T-helper 2 cell treated with Interferon-gamma antibody and Interleukin-4, amounts not matched to agents 5 μg/mL and 100 μg/mL, for 36 hours (primary cell): ENCODE results near the gene EXD3.

Experiments
- DNase-seq: peaks from one replicate; pipeline ENCODE4 v3.0.0; 2021; ENCODE audit warnings: low spot score
- H3K27ac Mint-ChIP-seq: one replicate; pipeline ENCODE4 v1.8.0; 2021; ENCODE audit warnings: mild to moderate bottlenecking, mixed read lengths
- H3K27me3 Mint-ChIP-seq: one replicate; pipeline ENCODE4 v1.8.0; 2021; ENCODE audit warnings: low read depth, mixed read lengths
- H3K36me3 Mint-ChIP-seq: one replicate; pipeline ENCODE4 v1.8.0; 2021; ENCODE audit warnings: low read depth, mixed read lengths
- H3K4me1 Mint-ChIP-seq: one replicate; pipeline ENCODE4 v1.8.0; 2021; ENCODE audit warnings: low read depth, mixed read lengths
- H3K4me3 Mint-ChIP-seq: one replicate; pipeline ENCODE4 v1.8.0; 2022; ENCODE audit warnings: mild to moderate bottlenecking, moderate library complexity, mixed read lengths
- H3K9me3 Mint-ChIP-seq: one replicate; pipeline ENCODE4 v1.8.0; 2021; ENCODE audit warnings: mixed read lengths

EXD3 gene

DNA sequence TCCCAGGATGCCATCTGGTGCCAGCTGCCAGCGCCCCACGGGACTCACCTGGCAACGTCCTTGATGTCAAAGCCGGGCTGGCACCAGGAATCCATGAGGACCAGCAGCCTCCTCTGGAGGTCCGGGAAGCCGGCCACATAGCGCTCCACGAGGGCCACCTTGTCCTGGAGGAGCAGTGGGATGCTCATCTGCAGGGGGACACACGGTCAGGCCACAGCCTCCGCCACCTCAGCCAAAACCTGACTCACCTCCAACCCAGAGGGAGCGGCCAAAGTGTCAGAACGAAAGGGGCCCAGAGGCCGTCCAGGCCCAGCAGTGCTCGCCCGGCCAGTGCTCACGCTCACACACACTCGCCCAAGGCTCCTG, 56.5 kb downstream of the EXD3 start:
- Mint-ChIP-seq H3K9me3 (peaks cover 4% of the 10 kb centered on the region), H3K27ac (no peak overlapping the region), H3K27me3 (peaks cover 2% of the 10 kb centered on the region), H3K36me3 (no peaks in the 10 kb centered on the region), H3K4me1 (no peaks in the 10 kb centered on the region), H3K4me3 (no peak overlapping the region)
- DNase-seq: no peak

DNA sequence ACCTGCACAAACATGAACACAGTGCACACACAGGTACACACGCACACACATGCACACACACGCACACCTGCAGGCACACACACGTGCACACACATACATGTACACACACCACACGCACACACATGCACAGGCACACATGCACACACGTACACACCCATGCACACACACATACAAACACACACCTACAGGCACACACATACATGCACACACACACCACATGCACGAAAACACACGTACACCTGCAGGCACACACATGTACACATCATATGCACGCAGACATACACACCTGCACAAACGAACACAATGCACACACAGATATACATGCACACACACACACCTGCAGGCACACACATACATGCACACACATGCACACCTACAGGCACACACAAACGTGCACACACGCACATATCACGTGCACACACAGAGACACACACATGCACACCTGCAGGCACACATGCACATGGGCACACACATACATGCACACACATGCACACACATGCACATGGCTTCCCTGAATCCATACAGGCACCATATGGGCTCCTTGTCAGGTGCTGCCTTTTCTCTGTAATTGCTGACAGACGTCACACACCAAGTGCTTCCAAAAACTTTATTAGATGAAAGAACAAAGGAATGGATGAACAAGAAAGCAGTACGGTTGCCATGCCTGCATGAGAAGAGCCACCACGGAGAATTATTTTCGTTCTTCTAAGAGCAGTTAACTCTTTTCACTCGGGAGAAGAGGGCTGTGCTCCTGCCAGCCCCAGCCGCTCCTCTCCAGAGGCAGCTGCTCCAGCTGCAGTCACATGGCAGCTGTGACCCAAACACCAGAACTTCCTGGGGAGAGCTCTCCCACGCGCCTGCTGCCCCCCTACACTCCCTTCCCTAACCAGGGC, 57.2 kb downstream of the EXD3 start:
- H3K27me3 Mint-ChIP-seq: peaks cover 2% of the 10 kb centered on the region
- H3K9me3 Mint-ChIP-seq: peaks cover 4% of the 10 kb centered on the region
- no peak overlapping the region for H3K4me3 Mint-ChIP-seq
- H3K4me1 Mint-ChIP-seq: no peaks in the 10 kb centered on the region
- H3K27ac Mint-ChIP-seq: no peak overlapping the region
- no peaks in the 10 kb centered on the region for H3K36me3 Mint-ChIP-seq
- no peak for DNase-seq

DNA sequence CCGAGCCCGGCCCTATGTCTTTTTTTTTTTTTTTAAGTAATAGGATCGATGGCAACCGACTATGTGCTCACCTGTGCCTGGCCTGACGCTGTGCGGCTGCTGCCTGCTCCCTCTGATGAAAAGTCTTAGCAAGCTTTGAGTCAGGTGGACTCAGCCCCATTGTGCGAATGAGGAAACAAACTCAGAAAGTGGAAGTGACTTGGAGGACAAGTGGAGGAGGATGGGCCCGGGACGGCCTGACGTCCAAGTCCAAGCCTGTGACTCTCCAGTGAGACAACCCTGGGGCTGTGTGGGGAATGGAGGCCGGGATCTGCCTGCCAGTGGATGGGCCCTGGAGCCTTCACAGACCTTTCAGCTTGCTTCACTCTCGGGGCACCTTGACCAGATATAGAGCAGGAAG, 57.9 kb downstream of the EXD3 start:
- H3K36me3 Mint-ChIP-seq: no peaks in the 10 kb centered on the region
- H3K4me3 Mint-ChIP-seq: no peak overlapping the region
- H3K9me3 Mint-ChIP-seq: peaks cover 4% of the 10 kb centered on the region
- no peaks in the 10 kb centered on the region for H3K4me1 Mint-ChIP-seq
- H3K27ac Mint-ChIP-seq: no peak overlapping the region
- H3K27me3 Mint-ChIP-seq: peaks cover 2% of the 10 kb centered on the region
- no peak for DNase-seq

DNA sequence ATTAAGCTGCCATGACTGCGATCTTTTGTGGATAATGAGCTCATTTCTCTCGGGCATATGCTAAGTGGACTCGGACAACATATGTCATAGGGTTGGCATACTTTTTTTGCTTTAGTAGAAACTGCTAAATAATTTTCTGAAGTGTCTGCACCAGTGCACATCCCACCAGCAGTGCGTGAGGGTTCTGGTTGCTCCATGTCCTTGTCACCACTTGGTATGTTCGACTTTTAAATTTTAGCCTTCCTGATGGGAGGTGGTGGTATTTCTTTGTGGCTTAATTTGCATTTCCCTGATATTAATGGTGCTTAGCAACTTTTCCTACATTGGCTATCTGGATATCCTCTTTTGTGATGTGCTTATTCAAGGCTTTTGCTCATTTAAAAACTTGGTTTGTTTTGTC, 63.1 kb downstream of the EXD3 start:
- Mint-ChIP-seq H3K36me3 (no peaks in the 10 kb centered on the region), H3K4me1 (no peaks in the 10 kb centered on the region), H3K27me3 (peaks cover 2% of the 10 kb centered on the region), H3K9me3 (peaks cover 17% of the 10 kb centered on the region), H3K27ac (no peak overlapping the region), H3K4me3 (no peak overlapping the region)
- DNase-seq: no peak

DNA sequence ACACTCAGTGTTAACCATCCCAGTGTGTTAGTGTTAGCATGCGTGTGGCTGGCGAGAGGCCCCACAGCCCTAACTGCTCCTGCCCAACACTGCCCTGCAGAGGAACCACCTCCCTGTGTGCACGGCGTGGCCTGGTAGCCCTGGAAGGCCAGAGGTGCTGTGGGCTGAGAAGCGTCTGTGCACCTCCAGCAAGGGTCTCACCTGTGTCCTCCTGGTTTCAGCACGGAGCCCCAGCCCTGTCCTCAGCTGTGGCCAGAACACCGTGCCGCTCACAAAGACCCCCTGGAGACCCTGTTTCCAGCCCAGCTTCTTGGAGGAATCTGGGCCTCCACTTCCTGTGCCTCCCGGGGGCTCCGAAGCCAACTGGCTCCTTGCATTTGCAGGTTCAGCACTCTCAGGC, 64.8 kb downstream of the EXD3 start:
- no peaks in the 10 kb centered on the region for H3K4me1 Mint-ChIP-seq
- no peaks in the 10 kb centered on the region for H3K36me3 Mint-ChIP-seq
- DNase-seq: no peak
- no peak overlapping the region for H3K27ac Mint-ChIP-seq
- H3K4me3 Mint-ChIP-seq: no peak overlapping the region
- peaks cover 17% of the 10 kb centered on the region for H3K9me3 Mint-ChIP-seq
- H3K27me3 Mint-ChIP-seq: peaks cover 2% of the 10 kb centered on the region

DNA sequence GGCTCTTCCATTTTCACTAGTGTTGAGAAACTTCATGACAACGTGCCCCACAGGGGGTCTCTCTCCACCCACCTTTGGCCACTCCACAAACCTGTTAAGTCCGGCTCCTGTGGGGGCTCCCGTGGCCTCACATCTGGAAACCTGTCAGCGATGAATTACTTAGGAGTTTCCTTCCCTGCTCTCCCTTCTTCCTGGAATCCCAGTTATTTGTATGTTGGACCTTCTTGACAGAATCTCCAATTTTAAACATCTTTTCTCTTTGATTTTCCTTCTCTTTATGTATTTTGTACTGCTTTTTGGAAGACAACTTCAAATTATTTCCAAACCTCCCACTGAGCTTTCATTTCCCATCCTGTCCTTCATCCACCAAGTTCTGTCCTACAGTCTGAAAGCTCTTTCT, 65.8 kb downstream of the EXD3 start:
- peaks cover 17% of the 10 kb centered on the region for H3K9me3 Mint-ChIP-seq
- H3K4me3 Mint-ChIP-seq: no peak overlapping the region
- H3K4me1 Mint-ChIP-seq: no peaks in the 10 kb centered on the region
- H3K27ac Mint-ChIP-seq: no peak overlapping the region
- H3K36me3 Mint-ChIP-seq: no peaks in the 10 kb centered on the region
- H3K27me3 Mint-ChIP-seq: peaks cover 2% of the 10 kb centered on the region
- no peak for DNase-seq

DNA sequence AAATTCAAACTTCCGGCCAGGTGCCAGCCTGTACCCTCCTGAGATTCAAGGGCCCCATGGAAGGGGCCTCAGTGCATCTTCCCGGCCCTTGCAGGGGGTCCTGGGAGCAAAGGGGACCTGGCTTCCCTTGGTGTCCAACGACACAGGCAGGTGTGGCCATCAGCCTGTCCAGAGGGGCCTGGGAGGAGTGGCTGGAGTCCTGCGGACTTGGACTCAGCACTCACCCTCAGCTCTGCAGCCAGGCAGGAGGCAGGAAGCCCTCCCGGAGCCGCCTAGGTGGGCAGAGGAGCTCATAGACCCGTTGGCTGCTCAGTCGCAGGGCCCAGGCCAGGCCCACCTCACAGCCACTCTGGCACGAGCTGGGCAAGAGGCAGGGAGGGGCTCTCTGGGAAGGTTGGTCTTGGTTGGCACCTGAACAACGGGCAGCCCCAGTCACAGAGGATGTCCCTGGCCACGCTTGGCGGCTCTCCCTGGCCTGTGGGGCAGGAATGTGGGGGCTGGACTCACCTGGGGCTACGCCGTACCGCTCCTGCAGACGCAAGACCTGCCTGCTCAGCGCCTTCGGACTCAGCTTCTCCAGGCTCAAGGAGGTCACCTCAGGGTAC, 67.1 kb downstream of the EXD3 start:
- H3K9me3 Mint-ChIP-seq: peaks cover 17% of the 10 kb centered on the region
- DNase-seq: no peak
- no peaks in the 10 kb centered on the region for H3K27me3 Mint-ChIP-seq
- no peaks in the 10 kb centered on the region for H3K36me3 Mint-ChIP-seq
- H3K27ac Mint-ChIP-seq: no peak overlapping the region
- H3K4me1 Mint-ChIP-seq: no peaks in the 10 kb centered on the region
- H3K4me3 Mint-ChIP-seq: no peak overlapping the region

DNA sequence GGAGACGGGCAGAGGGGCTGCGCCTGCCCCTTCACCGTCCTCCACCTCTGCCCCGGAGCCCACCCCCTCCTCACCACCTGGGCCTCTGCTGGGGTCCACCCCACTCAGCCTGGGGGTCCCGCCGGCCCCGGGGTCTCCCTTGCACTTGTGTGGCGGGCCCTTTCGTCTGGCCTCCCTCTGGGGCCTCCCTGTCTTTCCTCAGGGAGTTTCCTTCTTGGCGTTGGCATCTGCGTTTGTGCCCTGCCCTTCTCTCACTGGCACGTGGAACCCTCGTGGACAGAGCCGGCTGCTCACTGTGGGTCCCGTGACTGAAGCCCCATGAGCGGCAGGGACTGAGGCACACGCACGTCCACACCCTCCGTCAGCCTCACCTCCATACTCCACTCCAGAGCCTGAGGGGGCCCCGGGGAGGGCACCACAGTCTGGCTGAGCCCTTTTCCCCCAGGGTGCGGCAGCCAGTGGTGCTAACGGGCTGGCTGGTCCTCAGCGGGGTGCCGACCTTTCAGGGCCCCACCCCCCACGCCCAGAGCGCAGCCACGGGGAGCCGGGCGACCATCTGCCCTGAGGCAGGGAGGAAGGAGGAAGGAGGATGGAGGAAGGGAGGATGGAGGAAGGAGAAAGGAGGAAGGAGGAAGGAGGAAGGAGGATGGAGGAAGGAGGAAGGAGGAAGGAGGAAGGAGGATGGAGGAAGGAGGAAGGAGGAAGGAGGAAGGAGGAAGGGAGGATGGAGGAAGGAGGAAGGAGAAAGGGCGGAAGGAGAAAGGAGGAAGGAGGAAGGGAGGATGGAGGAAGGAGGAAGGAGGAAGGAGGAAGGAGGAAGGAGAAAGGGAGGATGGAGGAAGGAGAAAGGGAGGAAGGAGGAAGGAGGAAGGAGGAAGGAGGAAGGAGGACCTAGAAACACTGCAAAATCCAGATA, 67.9 kb downstream of the EXD3 start:
- Mint-ChIP-seq H3K4me1 (no peaks in the 10 kb centered on the region), H3K9me3 (peaks cover 17% of the 10 kb centered on the region), H3K36me3 (no peaks in the 10 kb centered on the region), H3K27ac (no peak overlapping the region), H3K4me3 (no peak overlapping the region), H3K27me3 (no peaks in the 10 kb centered on the region)
- no peak for DNase-seq

DNA sequence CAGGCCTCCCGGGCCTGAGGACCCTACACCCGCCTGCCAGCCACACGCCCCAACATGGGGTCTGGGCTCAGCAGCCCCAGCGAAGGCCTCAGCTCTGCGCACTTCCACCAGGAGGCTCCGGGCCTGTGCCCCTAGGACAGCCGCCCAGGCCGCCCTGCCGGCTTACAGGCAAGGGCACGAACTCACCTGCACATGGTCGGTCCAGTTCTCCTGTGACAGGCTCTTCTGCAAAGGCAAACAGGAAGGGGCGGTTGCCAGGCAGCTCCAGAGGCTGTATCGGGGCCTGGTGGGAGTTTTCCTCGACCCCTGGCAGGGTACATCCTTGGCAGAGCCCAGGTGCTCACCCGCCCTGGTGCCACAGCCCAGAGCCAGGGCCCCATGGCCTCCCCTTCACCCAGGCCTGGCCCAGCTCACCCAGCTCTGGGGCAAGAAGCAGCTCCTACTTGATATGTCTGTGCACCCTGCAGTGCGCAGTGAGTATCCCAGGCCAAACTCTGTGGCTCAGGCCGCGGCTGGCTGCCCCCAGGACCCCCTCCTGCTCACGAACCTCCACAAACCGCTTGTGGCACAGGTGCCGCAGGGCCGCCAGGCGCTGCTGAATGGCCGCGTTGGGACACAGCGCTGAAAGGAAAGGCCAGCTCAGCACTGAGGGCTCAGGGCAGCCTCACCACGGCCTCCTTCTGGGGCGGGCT, 68.7 kb downstream of the EXD3 start:
- no peaks in the 10 kb centered on the region for H3K27me3 Mint-ChIP-seq
- no peak for DNase-seq
- H3K36me3 Mint-ChIP-seq: no peaks in the 10 kb centered on the region
- H3K9me3 Mint-ChIP-seq: peaks cover 17% of the 10 kb centered on the region
- no peaks in the 10 kb centered on the region for H3K4me1 Mint-ChIP-seq
- no peak overlapping the region for H3K27ac Mint-ChIP-seq
- no peak overlapping the region for H3K4me3 Mint-ChIP-seq

DNA sequence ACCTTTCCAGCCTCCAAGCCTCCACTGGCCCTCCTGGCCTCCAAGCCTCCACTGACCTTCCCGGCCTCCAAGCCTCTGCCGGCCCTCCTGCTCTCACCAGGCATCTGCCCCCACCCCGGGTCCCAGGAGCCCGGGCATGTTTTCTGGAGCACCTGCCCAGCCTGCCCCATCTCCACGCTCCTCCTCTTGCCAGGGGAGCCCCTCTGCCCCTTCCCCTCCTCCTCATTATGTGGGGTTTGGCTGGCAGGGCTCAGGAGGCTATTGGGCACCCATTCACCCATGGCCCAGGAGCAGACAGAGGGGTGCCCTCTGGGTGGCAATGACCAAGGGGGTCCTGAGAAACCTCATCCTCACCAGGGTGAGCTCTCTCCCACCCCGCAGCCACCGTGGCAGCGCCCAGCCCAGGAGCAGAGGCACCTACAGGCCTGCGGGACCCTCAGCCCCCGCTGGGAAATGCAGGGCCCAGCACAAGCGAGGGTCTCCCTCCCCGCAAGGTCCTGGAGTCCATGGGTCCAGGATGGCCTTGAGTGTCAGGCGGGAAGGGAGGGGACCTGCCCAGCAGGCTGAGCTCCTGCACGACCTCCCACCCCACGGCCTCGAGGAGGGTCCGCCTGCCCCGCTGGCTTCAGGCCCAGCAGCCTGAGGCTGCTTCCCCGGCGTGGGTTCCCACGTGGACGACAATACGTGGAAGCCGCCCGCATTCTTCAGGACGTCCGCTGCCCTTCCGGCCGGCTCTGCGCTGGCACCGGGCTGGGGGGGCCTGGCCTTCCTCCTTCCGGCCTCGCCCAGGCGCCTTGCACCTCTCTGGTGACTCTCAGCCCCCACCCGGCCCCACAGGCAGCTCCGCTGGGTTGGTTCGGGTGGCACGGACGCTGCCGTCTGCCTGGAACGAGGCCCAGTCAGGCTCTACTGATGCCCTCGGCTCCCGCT, 69.5 kb downstream of the EXD3 start:
- no peaks in the 10 kb centered on the region for H3K4me1 Mint-ChIP-seq
- no peaks in the 10 kb centered on the region for H3K27me3 Mint-ChIP-seq
- no peak overlapping the region for H3K4me3 Mint-ChIP-seq
- DNase-seq: no peak
- H3K27ac Mint-ChIP-seq: no peak overlapping the region
- no peaks in the 10 kb centered on the region for H3K36me3 Mint-ChIP-seq
- peaks cover 17% of the 10 kb centered on the region for H3K9me3 Mint-ChIP-seq

DNA sequence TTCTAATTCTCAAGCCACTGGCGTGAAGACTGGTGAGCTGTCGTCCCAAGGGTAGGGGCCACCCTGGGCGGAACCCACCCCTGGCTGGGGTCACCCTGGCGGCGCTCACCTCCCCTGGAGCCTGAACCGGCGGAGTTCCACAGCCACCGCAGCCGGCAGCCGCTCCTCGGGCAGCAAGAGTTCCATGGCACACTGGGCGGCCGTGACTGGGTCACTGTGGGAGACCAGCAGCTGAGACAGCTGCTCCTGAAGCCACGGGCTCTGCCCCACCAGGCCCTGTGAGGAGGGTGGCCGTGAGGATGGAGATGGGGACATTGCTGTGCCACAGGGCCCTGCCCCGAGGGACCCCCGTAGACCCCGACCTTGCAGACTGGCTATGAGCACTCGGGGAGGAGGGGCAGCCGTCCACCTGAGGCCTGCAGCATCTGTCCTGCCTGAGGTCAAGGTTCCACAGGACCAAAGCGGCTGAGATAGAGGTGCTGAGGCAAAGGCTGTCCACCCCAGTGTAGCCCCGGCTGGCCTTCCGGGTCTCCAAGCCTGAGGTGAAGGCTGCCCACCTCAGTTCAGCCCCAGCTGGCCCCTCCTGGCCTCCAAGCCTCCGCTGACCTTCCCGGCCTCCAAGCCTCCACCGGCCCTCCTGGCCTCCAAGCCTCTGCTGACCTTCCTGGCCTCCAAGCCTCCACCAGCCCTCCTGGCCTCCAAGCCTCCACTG, 70.3 kb downstream of the EXD3 start:
- Mint-ChIP-seq H3K4me3 (no peak overlapping the region), H3K27ac (no peak overlapping the region), H3K9me3 (peaks cover 11% of the 10 kb centered on the region), H3K36me3 (no peaks in the 10 kb centered on the region), H3K27me3 (no peaks in the 10 kb centered on the region), H3K4me1 (no peaks in the 10 kb centered on the region)
- DNase-seq: no peak

DNA sequence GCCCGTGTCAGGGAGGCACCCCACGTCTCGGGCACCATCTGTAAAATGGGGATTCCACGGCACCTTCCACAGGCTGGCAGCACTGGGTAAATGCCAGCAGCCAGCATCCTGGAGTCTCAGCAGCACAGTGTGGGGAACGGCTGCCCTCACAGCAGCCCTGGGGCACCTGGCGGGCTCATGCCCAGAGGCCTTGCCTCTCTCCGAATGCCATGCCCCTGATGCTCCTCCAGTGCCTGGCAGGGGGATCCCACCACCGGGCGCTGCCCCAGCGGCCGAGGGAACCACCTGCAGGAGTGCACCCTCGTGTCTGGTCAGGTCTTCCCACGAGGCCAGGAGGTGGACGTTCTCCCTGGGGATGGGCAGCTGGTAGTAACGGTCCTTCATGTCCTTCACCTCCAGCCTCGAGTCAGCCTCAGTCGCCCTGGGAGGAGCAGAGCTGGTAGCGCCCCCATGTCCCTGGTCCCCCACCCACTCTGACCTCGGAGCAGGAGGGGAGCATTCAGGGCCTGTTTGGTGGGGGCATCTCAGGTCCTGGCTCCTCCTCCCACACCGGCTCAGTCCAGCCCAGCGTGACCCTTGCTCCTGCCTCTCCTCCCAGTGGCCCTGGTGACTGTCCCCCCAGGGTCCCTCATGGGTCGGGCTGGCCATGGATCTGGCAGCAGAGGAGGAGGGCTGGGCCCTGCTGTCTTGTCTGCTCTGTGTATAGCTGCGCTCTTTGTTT, 71.0 kb downstream of the EXD3 start:
- H3K27ac Mint-ChIP-seq: no peak overlapping the region
- no peaks in the 10 kb centered on the region for H3K4me1 Mint-ChIP-seq
- DNase-seq: no peak
- no peak overlapping the region for H3K4me3 Mint-ChIP-seq
- no peaks in the 10 kb centered on the region for H3K27me3 Mint-ChIP-seq
- peaks cover 5% of the 10 kb centered on the region for H3K9me3 Mint-ChIP-seq
- H3K36me3 Mint-ChIP-seq: no peaks in the 10 kb centered on the region
